GM12872 (cell line): ENCODE measurements around the gene ABCE1.

Experiments
- TF ChIP-seq, protein P1 (sequence below): IDR thresholded peaks from 3 replicates; pipeline ENCODE4 v1.5.1; 2011; ENCODE audit warnings: low read depth, mild to moderate bottlenecking, low read length, moderate library complexity; ENCODE audit not compliant: insufficient read depth

Gene ABCE1

DNA sequence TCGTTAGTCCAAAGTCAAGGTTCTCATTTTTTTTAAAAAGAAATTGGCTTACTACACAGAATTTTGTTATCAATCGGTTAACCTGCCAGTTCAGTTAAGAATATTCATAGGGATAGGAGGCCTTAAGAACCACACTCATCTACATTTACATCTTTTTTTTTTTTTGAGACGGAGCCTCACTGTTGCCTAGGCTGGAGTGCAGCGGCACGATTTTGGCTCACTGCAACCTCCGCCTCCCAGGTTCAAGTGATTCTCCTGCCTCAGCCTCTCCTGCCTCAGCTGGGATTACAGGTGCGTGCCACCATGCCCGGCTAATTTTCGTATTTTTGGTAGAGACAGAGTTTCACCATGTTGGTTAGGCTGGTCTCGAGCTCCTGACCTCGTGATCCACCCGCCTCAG, 33.7 kb downstream of the ABCE1 start:
- TF ChIP-seq, protein P1, sequence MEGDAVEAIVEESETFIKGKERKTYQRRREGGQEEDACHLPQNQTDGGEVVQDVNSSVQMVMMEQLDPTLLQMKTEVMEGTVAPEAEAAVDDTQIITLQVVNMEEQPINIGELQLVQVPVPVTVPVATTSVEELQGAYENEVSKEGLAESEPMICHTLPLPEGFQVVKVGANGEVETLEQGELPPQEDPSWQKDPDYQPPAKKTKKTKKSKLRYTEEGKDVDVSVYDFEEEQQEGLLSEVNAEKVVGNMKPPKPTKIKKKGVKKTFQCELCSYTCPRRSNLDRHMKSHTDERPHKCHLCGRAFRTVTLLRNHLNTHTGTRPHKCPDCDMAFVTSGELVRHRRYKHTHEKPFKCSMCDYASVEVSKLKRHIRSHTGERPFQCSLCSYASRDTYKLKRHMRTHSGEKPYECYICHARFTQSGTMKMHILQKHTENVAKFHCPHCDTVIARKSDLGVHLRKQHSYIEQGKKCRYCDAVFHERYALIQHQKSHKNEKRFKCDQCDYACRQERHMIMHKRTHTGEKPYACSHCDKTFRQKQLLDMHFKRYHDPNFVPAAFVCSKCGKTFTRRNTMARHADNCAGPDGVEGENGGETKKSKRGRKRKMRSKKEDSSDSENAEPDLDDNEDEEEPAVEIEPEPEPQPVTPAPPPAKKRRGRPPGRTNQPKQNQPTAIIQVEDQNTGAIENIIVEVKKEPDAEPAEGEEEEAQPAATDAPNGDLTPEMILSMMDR: no peak

DNA sequence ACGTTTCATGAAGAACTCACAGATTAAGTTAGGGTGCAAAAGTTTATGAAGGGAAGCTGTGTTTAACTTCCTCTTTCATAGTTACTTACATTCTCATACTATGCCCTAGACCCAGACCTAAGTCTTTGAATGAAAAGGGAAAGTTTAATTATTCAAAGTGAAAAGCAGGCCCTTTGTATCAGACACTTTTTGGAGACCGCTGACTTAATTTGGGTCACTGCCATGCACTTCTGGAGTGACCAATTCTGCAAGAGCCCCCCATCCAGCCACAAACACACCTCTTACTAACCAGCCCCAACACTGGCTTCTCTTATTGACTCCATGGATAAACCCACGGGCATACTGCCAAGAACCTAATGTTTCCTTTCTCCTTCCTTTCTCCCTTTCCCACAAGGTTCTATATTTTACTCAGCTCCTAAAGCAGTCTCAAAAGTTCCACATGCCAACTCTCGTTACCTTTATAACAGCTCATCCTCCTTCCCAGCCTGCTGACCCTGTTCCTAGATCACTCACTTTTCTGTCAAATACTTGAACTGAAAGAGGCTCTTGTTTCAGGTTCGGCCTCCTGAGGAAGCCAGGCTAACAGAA, 34.5 kb downstream of the ABCE1 start:
- TF ChIP-seq, protein P1: no peak

DNA sequence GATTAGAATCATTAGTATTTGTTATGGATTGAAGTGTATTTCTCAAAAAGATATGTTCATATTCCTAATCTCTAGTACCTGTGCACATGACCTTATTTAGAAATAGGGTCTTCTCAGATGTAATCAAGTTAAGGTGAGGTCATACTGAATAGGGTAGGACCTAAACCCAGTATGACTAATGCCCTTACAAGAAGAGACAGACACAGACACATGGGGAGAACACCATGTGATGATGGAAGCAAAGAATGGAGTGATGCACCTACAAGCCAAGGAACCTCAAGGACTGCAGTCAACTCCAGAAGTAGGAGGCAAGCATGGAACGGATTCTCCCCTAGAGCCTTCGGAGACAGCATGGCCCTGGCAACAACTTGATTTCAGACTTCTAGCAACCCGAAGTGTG, 50.9 kb downstream of the ABCE1 start:
- TF ChIP-seq, protein P1: no peak

GRCh38 chr4:145153181-145153903, 55.2 kb downstream of the ABCE1 start:
- TF ChIP-seq, protein P1: no peak

DNA sequence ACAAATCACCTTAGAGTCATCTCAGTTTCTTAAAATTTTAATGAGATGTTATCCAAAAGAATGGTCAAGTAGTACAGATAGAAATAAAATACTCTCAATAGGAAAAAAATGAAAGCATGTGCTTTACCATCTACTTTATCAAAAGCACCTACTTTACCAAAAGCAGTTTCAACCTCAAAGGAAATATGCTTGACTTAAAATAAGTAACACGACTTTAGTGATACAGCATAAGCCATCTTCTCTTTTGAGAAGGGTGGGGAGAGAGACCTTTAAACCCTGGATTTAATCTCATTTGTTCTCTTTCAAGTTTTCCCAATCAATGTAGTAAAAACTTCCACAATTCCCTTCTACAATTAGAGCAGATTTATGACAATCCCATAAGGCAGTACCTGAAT, 55.8 kb downstream of the ABCE1 start:
- TF ChIP-seq, protein P1: no peak

DNA sequence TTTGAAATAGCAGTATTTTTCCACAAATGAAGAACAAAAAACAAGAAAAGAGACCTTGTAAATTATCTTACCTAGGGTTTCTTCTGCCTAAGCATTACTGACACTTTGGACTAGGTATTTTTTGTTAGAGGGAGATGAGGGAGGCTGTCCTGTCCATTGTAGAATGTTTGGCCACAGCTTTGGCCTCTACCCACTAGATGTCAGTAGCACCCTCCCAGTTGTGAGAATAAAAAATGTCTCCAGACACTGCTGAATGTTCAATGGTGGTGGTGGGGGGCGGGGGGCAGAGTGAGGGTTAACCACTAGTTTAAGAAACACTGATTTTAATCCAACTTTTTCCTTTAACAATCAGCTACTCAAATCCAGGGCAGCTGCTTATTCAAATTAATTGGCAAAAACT, 56.5 kb downstream of the ABCE1 start:
- TF ChIP-seq, protein P1: peak; percentile 74

DNA sequence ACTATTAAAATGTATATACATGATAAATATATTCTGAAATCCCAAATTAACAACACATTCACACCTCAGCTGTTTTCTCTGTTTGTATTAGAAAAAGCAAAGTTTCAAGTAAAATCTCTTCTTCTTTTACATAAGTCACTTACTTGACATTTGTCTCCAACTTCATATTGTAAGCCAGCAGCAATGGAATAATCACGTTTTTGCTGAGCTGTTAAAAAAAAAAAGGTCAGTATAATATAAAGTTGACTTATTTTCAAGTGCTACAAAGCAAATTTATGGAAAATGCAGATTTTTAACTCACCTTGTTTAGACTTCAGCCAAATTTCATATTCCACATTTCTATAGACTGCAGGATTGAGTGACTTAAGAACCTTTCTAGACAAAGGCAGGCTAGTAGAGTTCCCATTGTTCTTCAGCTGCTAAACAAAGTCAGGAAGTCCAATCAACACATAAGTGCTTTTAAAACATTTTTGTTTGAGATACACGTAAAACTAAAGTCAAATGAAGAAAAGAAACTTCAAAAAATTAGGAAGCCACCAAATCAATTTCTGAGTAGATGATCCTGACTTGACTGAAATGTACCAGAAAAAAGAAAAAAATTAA, 57.3 kb downstream of the ABCE1 start:
- TF ChIP-seq, protein P1: no peak
